SJCRH30 (cell line): ENCODE data around the gene GPATCH2L. TPM values are rescaled to one million over a fixed set of nuclear protein-coding genes. Genes with fewer than 3 reads are reported as not detected.

ENCODE experiments used
- total RNA-seq: library from RNA; depleted of rRNA; stranded (reverse); fragments of >200 nt; shearing (Covaris generic); gene quantifications from 2 replicates; pipeline ENCODE4 v1.2.3, GENCODE V29; 2014; rRNA removed

GPATCH2L gene
- total RNA-seq, 1 experiment from 2014 or later = 49.4 TPM

Other genes starting within 250 kb of the GPATCH2L start
- gene TGFB3, start 169.9 kb upstream of the GPATCH2L start, total RNA-seq = 4.9 and 6.3 TPM in 2 replicates
- gene IFT43, start 166.2 kb upstream of the GPATCH2L start, total RNA-seq = 14.4 and 15.0 TPM in 2 replicates
- 0.20 TPM in 2 replicates for gene ESRRB, start 224.2 kb downstream of the GPATCH2L start, total RNA-seq